Endothelial cell of umbilical vein (primary cell): ENCODE measurements around the gene NUP50. TPM values are rescaled to one million over a fixed set of nuclear protein-coding genes. Genes with fewer than 3 reads are reported as not detected.

Source experiments
- BruUV-seq: library from RNA; stranded (reverse); fragments of 400-500 nt; replicated peaks from 2 replicates; lab custom pipeline; 2021; lab: Mats Ljungman, UMichigan
- CTCF ChIA-PET: fragments of 300-600, 350-600 bp; sonication (Branson Sonifier 250); formaldehyde crosslinking; loops from one replicate; lab custom pipeline; 2021; ENCODE audit warnings: antibody characterized with exemption, inconsistent platforms; lab: Charles Lee
- POLR2A ChIA-PET: fragments of 300-600, 350-600 bp; sonication (Branson Sonifier 250); formaldehyde crosslinking; loops from one replicate; lab custom pipeline; 2021; ENCODE audit warnings: antibody characterized with exemption, inconsistent platforms; lab: Charles Lee
- DNase-seq: peaks from one replicate; pipeline ENCODE4 v3.0.0-alpha.2; 2011; ENCODE audit warnings: low read depth, low spot score
- FAIRE-seq: peaks from 2 replicates; lab custom pipeline; 2011; peaks lifted over from hg19 to GRCh38; lab: Jason Lieb, UNC
- H2AFZ ChIP-seq: 2 replicates; pipeline ENCODE4 v1.6.0; 2012; ENCODE audit warnings: low read depth, low read length, control low read depth, inconsistent platforms
- H3K27ac ChIP-seq: 2 replicates; pipeline ENCODE4 v1.5.1; 2011; ENCODE audit warnings: low read depth, mild to moderate bottlenecking, control low read depth, low read length, moderate library complexity; ENCODE audit not compliant: insufficient read depth
- H3K27me3 ChIP-seq, 2 experiments: 2 replicates each; pipeline versions ENCODE4 v1.6.0 to v1.6.1; 2011; ENCODE audit warnings: low read length in 2 of 2, mixed read lengths in 1 of 2; ENCODE audit not compliant: control insufficient read depth in 2 of 2, insufficient read depth in 2 of 2
- H3K36me3 ChIP-seq, 2 experiments: 2 replicates in 1 of 2; 3 replicates in 1 of 2; pipeline ENCODE4 v1.5.1; 2011; ENCODE audit warnings: low read length in 2 of 2, mild to moderate bottlenecking in 1 of 2, moderate library complexity in 1 of 2; ENCODE audit not compliant: control insufficient read depth in 2 of 2, insufficient read depth in 2 of 2; ENCODE audit errors: extremely low read depth in 1 of 2
- H3K4me1 ChIP-seq: 3 replicates; pipeline ENCODE4 v1.5.1; 2011; ENCODE audit warnings: mild to moderate bottlenecking, low read length; ENCODE audit not compliant: control insufficient read depth, insufficient read depth; ENCODE audit errors: extremely low read depth
- H3K4me2 ChIP-seq: 2 replicates; pipeline ENCODE4 v1.6.1; 2011; ENCODE audit warnings: low read length, control low read depth, mixed read lengths; ENCODE audit not compliant: insufficient read depth
- H3K4me3 ChIP-seq, 3 experiments: fragments of 200-600 bp in 1 of 3; sonication (generic), shearing (Covaris generic) in 1 of 3; replicated peaks in 1 of 3; 2 replicates each; pipeline ENCODE4 v1.5.1; 2011 to 2016; ENCODE audit warnings: control low read depth in 3 of 3, low read length in 3 of 3, mild to moderate bottlenecking in 2 of 3, inconsistent platforms in 1 of 3, low read depth in 1 of 3, moderate library complexity in 1 of 3; ENCODE audit not compliant: insufficient read depth in 1 of 3
- H3K79me2 ChIP-seq: 2 replicates; pipeline ENCODE4 v1.6.0; 2012; ENCODE audit warnings: low read length, inconsistent platforms; ENCODE audit not compliant: control insufficient read depth, insufficient read depth
- H3K9ac ChIP-seq: replicated peaks from 2 replicates; pipeline ENCODE3; 2011; ENCODE audit warnings: low read length, control low read depth; ENCODE audit not compliant: insufficient read depth; ENCODE audit errors: extremely low read depth
- H3K9me1 ChIP-seq: replicated peaks from 3 replicates; pipeline ENCODE4 v1.6.0; 2011; ENCODE audit warnings: mild to moderate bottlenecking, low read length; ENCODE audit not compliant: control insufficient read depth, insufficient read depth; ENCODE audit errors: extremely low read depth
- H3K9me3 ChIP-seq: replicated peaks from 2 replicates; pipeline ENCODE4 v1.5.1; 2012; ENCODE audit warnings: low read length, inconsistent platforms; ENCODE audit not compliant: control insufficient read depth, insufficient read depth
- H4K20me1 ChIP-seq: replicated peaks from 2 replicates; pipeline ENCODE3; 2011; ENCODE audit warnings: mild to moderate bottlenecking, low read length; ENCODE audit not compliant: control insufficient read depth, insufficient read depth; ENCODE audit errors: extremely low read depth
- EZH2 ChIP-seq: IDR thresholded peaks from 2 replicates; pipeline ENCODE4 v1.6.1; 2012; ENCODE audit warnings: borderline replicate concordance, low read depth, mild to moderate bottlenecking, moderate library complexity, low read length, inconsistent platforms; ENCODE audit not compliant: severe bottlenecking
- FOS ChIP-seq: IDR thresholded peaks from 2 replicates; pipeline ENCODE4 v1.6.1; 2011; ENCODE audit warnings: mild to moderate bottlenecking, low read length, moderate library complexity, borderline replicate concordance; ENCODE audit not compliant: insufficient read depth
- GATA2 ChIP-seq: IDR thresholded peaks from 2 replicates; pipeline ENCODE4 v1.7.0; 2011; ENCODE audit warnings: low read depth, mild to moderate bottlenecking, moderate library complexity, mixed read lengths, low read length; ENCODE audit not compliant: insufficient read length, insufficient read depth
- JUN ChIP-seq: IDR thresholded peaks from 2 replicates; pipeline ENCODE4 v1.6.1; 2011; ENCODE audit warnings: borderline replicate concordance, low read depth; ENCODE audit not compliant: insufficient read length, insufficient read depth
- MYC ChIP-seq: IDR thresholded peaks from one replicate; pipeline ENCODE4 v1.6.1; 2011; ENCODE audit warnings: mild to moderate bottlenecking, low read depth, low read length
- POLR2A ChIP-seq: IDR thresholded peaks from 2 replicates; pipeline ENCODE4 v1.6.1; 2012; ENCODE audit warnings: low read depth, mild to moderate bottlenecking, control low read depth, low read length
- POLR2AphosphoS5 ChIP-seq: IDR thresholded peaks from 2 replicates; pipeline ENCODE4 v1.6.1; 2012; ENCODE audit warnings: low read depth, mild to moderate bottlenecking, control low read depth, low read length, moderate library complexity; ENCODE audit not compliant: insufficient read depth
- dilution Hi-C: fragments of 300-500 bp; cut with MboI; formaldehyde crosslinking; loops from one replicate; pipeline ENCODE4 v1.15.0; 2019; ENCODE audit warnings: low sequenced_read_pairs; ENCODE audit not compliant: extremely low pct_ligation_motif_present
- intact Hi-C: fragments of 100-400 bp; cut with micrococcal nuclease; formaldehyde crosslinking; loops from one replicate; pipeline ENCODE4 v1.10.0; 2022
- polyA plus RNA-seq, 4 experiments: library from polyadenylated mRNA; depleted of rRNA in 3 of 4; stranded (reverse) in 3 of 4; unstranded in 1 of 4; fragments of >200 nt; gene quantifications; 2 replicates each; pipeline versions ENCODE4 v1.2.1 to v1.2.3, GENCODE V29; 2011 to 2012; ENCODE audit warnings: missing spikeins in 1 of 4
- total RNA-seq: library from RNA; stranded (reverse); gene quantifications from 2 replicates; pipeline ENCODE4 v1.2.3, GENCODE V29; 2021
- TF ChIP-seq, protein P1 (sequence below): IDR thresholded peaks from 2 replicates; pipeline ENCODE4 v1.6.1; 2011; ENCODE audit not compliant: insufficient read depth, insufficient read length
- TF ChIP-seq, protein P2 (sequence below), 2 donors: IDR thresholded peaks; 1 replicate in 1 of 2; 2 replicates in 1 of 2; pipeline ENCODE4 v1.5.1; 2011; ENCODE audit warnings: low read length in 2 of 2, mild to moderate bottlenecking in 2 of 2, moderate library complexity in 2 of 2, control low read depth in 1 of 2, inconsistent platforms in 1 of 2, low read depth in 1 of 2; ENCODE audit not compliant: insufficient read depth in 1 of 2; ENCODE audit errors: extremely low read depth in 1 of 2

The NUP50 gene
- total and polyA plus RNA-seq, 2 donors (not counting 3 experiments of a cell fraction or from before 2014, with no cell fraction given) = 12.4 to 90.9 TPM

DNA sequence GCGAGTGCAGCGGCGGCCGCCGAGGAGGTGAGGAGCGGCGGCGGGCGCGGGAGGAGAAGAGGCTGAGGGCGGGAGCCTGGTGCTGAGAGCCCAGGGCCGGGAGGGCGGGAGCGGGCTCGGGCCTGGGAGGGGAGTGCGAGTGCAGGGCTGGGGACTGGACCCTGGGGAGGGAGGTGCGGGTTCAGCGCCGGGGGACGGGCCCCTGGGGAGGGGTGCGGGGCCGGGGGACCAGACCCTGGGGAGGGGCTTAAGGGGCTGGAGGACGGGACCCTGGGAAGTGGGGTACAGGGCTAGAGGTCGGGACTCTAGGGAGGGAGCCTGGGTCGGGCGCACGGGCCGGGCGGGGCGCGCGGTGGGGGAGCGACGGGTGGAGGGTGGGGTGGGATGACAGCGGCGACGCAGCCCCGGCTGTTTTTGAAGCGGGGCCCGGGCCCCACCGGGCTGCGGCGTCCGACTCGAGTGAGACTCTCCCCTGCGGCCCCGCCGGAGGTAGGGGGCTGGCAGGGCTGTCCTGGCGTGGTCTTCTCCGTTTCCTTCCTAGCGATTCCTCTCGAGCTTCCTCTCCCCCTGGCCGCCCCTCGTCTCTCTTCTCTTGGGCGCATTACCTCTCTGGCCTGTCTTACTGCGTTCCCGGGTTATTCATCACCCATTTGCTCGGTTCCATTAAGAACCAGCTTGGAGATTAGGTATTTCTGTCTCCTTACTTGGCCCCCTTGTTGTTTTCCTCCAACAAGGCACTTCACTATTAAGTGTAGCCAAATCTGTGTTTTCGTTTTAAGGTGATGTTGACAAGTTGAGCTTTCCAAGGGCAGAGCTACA, 754 bp downstream of the NUP50 start:
- no TSS peak for BruUV-seq
- no peaks in the 10 kb centered on the region for H3K9me3 ChIP-seq
- DNase-seq (peak; percentile 18), FAIRE-seq (no peak)
- TF ChIP-seq JUN (no peak), FOS (no peak)
- TF ChIP-seq, protein P1, sequence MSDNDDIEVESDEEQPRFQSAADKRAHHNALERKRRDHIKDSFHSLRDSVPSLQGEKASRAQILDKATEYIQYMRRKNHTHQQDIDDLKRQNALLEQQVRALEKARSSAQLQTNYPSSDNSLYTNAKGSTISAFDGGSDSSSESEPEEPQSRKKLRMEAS = no peak
- H3K27ac ChIP-seq = peak overlapping the region; percentile 51
- dilution Hi-C loops = no loop called here
- H3K79me2 ChIP-seq = peaks cover 90% of the 10 kb centered on the region
- peak overlapping the region; percentile 97 for H3K4me2 ChIP-seq
- intact Hi-C loops = loop anchor here (5.0 kb wide), 2 partner anchors 78 to 98 kb away; partner anchors contain the start of gene KIAA0930
- peaks cover 2 to 10% of the 10 kb centered on the region in 2 experiments for H3K36me3 ChIP-seq
- peak overlapping the region; percentile 91 to 98 (median 98) for H3K4me3 ChIP-seq
- no peaks in the 10 kb centered on the region for H4K20me1 ChIP-seq
- H3K9me1 ChIP-seq = no peaks in the 10 kb centered on the region
- peaks cover 28% of the 10 kb centered on the region for H3K4me1 ChIP-seq
- H3K27me3 ChIP-seq = no peaks in the 10 kb centered on the region
- CTCF ChIA-PET = interaction anchor here (0.7 to 2.3 kb wide), 17 partner anchors 11 to 189 kb away, joined by 3 to 12 read pairs (median 4); no protein-coding TSS in a partner anchor
- peak overlapping the region; percentile 90 for H3K9ac ChIP-seq
- H2AFZ ChIP-seq = peak overlapping the region; percentile 88
- POLR2A ChIA-PET = interaction anchor here (0.6 kb wide), 1 partner anchor 23 kb away, joined by 3 read pairs; no protein-coding TSS in a partner anchor

DNA sequence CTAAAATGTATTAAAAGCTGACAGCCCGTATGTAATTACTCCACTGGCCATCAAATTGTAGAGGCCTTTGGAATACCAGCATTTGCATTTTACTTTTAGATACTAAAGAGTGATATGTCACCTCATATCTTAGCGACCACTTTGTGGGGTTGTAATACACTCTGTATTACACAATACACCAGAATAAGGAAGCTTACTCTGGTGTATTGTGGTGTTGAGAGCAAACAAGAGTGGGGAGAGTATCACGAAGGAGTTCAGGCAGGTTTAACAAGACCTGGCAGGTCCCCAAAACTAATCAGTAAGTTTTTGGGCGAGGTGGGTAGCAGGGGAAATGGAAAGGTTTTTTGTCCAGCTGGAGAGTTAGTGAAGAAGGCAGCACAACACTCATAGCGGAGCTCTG, 3.2 kb downstream of the NUP50 start:
- POLR2A ChIA-PET = no interaction called here
- FAIRE-seq = no peak
- H3K9me3 ChIP-seq = no peaks in the 10 kb centered on the region
- H3K4me2 ChIP-seq = no peak overlapping the region
- no peak for DNase-seq
- H3K4me1 ChIP-seq = peaks cover 16% of the 10 kb centered on the region
- H3K27ac ChIP-seq = no peak overlapping the region
- dilution Hi-C loops (no loop called here), intact Hi-C loops (no loop called here)
- CTCF ChIA-PET = interaction anchor here (0.9 kb wide), 1 partner anchor 47 kb away, joined by 3 read pairs; no protein-coding TSS in a partner anchor
- no peak overlapping the region for H2AFZ ChIP-seq
- H3K9ac ChIP-seq = no peak overlapping the region
- no peak overlapping the region for H3K4me3 ChIP-seq
- H3K9me1 ChIP-seq = no peaks in the 10 kb centered on the region
- peaks cover 3% of the 10 kb centered on the region for H4K20me1 ChIP-seq
- H3K27me3 ChIP-seq = no peaks in the 10 kb centered on the region
- H3K36me3 ChIP-seq = peaks cover 19 to 27% of the 10 kb centered on the region in 2 experiments
- TF ChIP-seq FOS (no peak), JUN (no peak), POLR2A (no peak), MYC (no peak), POLR2AphosphoS5 (no peak), GATA2 (no peak), EZH2 (no peak)
- TF ChIP-seq, protein P2, sequence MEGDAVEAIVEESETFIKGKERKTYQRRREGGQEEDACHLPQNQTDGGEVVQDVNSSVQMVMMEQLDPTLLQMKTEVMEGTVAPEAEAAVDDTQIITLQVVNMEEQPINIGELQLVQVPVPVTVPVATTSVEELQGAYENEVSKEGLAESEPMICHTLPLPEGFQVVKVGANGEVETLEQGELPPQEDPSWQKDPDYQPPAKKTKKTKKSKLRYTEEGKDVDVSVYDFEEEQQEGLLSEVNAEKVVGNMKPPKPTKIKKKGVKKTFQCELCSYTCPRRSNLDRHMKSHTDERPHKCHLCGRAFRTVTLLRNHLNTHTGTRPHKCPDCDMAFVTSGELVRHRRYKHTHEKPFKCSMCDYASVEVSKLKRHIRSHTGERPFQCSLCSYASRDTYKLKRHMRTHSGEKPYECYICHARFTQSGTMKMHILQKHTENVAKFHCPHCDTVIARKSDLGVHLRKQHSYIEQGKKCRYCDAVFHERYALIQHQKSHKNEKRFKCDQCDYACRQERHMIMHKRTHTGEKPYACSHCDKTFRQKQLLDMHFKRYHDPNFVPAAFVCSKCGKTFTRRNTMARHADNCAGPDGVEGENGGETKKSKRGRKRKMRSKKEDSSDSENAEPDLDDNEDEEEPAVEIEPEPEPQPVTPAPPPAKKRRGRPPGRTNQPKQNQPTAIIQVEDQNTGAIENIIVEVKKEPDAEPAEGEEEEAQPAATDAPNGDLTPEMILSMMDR (IDR thresholded peaks at IDR 0.05; ENCODE audit: extremely low read depth in 1 of 2, insufficient read depth in 1 of 2, low read depth in 1 of 2, low read length in 2 of 2) = no peak
- TF ChIP-seq, protein P1 = no peak
- peaks cover 90% of the 10 kb centered on the region for H3K79me2 ChIP-seq
- no TSS peak for BruUV-seq
